ENCODE measurements around the gene RGMA. TPM values are rescaled to one million over a fixed set of nuclear protein-coding genes. Genes with fewer than 3 reads are reported as not detected.

Gene RGMA
- total RNA-seq, 2 donors from 2014 or later, result 22.1 to 55.7 TPM

DNA sequence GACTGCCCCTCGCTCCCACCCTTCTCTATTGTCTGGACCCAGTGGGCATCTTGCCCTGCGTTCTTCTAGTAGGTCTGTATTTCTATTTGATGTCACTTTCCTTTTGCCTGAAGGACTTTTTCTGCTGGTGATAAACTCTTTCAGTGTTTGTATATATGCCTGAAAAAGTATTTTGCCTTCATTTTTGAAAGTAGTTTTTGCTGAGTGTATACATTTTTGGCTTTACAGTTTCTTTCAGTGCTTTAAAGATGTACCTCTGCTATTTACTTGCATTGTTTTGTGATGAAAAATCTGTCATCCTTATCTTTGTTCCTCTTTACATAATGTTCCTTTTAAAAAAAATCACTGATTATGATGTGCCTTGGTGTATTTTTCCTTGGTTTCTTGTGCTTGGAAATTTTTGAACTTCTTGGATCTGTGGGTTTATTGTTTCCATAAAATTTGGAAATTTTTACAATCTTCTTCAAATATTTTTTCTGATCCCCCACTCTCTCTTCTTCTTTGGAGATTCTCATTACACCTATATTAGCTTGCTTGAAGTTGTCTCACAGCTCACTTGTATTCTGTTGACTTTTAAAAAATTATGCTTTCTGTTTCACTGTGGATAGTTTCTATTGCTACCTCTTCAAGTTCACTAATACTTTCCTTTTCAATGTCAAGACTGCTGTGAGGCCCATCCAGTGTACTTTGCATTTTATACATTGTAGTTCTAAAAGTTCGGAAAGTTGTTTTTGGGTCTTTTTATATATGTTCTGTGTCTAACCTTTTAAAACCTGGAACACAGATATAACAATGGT lies 67.8 kb downstream of the RGMA start:
- Histone ChIP-seq H3K27me3 (replicated peaks; ENCODE audit: insufficient read depth) (no peaks in the 10 kb centered on the region), H3K4me1 (ENCODE audit: control insufficient read depth in 1 of 2, low read depth in 2 of 2) (peaks cover 4 to 24% of the 10 kb centered on the region in 2 donors), H3K9me3 (no peaks in the 10 kb centered on the region), H3K4me3 (no peak overlapping the region), H3K27ac (no peak overlapping the region), H3K36me3 (peaks cover 55% of the 10 kb centered on the region)
- no peak for DNase-seq (ENCODE audit: low spot score)
- TF ChIP-seq, protein P1, sequence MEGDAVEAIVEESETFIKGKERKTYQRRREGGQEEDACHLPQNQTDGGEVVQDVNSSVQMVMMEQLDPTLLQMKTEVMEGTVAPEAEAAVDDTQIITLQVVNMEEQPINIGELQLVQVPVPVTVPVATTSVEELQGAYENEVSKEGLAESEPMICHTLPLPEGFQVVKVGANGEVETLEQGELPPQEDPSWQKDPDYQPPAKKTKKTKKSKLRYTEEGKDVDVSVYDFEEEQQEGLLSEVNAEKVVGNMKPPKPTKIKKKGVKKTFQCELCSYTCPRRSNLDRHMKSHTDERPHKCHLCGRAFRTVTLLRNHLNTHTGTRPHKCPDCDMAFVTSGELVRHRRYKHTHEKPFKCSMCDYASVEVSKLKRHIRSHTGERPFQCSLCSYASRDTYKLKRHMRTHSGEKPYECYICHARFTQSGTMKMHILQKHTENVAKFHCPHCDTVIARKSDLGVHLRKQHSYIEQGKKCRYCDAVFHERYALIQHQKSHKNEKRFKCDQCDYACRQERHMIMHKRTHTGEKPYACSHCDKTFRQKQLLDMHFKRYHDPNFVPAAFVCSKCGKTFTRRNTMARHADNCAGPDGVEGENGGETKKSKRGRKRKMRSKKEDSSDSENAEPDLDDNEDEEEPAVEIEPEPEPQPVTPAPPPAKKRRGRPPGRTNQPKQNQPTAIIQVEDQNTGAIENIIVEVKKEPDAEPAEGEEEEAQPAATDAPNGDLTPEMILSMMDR (IDR thresholded peaks at IDR 0.05), result no peak
- ATAC-seq (ENCODE audit: insufficient number of reproducible peaks, low FRiP score, low read depth), result no peak

DNA sequence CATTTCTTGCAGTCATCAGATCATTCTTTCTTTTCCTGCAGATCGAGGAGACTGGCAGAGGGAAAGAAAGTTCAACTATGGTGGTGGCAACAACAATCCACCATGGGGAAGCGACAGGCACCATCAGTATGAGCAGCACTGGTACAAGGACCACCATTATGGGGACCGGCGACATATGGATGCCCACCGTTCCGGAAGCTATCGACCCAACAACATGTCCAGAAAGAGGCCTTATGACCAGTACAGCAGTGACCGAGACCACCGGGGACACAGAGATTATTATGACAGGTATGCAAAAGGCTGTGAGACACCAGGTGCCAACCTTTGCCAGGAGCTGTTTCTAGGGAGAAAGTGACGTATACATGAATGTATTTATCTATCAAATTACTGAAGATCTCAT lies 69.0 kb downstream of the RGMA start:
- Histone ChIP-seq H3K36me3 (peaks cover 62% of the 10 kb centered on the region), H3K9me3 (no peaks in the 10 kb centered on the region), H3K27ac (no peak overlapping the region), H3K27me3 (replicated peaks; ENCODE audit: insufficient read depth) (no peaks in the 10 kb centered on the region), H3K4me1 (ENCODE audit: control insufficient read depth in 1 of 2, low read depth in 2 of 2) (peaks cover 0 to 15% of the 10 kb centered on the region in 2 donors), H3K4me3 (no peak overlapping the region)
- no peak for ATAC-seq (ENCODE audit: insufficient number of reproducible peaks, low FRiP score, low read depth)
- TF ChIP-seq, protein P1 (IDR thresholded peaks at IDR 0.05), result no peak
- no peak for DNase-seq (ENCODE audit: low spot score)

DNA sequence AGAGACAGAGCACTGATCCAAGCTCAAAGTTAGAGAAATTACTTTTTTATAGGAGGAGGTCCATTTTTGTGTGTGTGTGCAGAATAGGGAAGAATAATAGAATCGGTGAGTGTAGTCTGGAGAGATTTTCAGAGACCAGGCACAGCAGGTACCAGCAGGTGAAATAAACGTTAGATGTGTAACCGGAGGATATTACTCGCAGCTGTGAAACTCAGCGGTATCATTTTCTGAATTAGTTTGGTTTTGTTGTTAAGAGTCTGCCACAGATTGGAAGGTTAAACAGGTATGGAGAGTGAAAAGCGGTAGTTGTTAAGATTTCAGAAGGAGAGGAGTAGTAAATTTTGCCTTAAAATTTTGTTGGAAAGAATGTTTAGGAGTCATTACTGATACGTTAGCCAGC lies 69.9 kb downstream of the RGMA start:
- Histone ChIP-seq H3K4me1 (ENCODE audit: control insufficient read depth in 1 of 2, low read depth in 2 of 2) (peaks cover 0 to 15% of the 10 kb centered on the region in 2 donors), H3K27me3 (replicated peaks; ENCODE audit: insufficient read depth) (no peaks in the 10 kb centered on the region), H3K9me3 (no peaks in the 10 kb centered on the region), H3K36me3 (peaks cover 61% of the 10 kb centered on the region), H3K27ac (peak overlapping the region; percentile 67 to 75), H3K4me3 (no peak overlapping the region)
- no peak for ATAC-seq (ENCODE audit: insufficient number of reproducible peaks, low FRiP score, low read depth)
- TF ChIP-seq, protein P1 (IDR thresholded peaks at IDR 0.05), result no peak
- DNase-seq (ENCODE audit: low spot score), result no peak

DNA sequence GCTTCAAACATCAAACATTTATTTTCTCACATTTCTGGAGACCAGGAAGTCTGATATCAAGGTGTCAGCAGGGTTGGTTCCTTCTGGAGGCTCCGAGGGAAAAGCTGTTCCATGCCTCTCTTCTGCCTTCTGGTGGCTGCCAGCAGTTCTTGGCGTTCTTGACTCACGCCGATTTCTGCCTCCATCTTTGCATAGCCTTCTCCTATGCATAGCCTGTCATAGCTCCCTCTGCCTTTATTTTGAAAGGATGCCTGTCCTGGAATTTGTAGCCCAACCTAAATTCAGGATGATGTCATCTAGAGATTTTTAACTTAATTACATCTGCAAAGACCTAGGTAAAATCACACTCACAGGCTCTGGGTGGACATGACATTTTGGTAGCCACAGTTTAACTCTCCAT lies 70.4 kb downstream of the RGMA start:
- DNase-seq (ENCODE audit: low spot score) (no peak), ATAC-seq (ENCODE audit: insufficient number of reproducible peaks, low FRiP score, low read depth) (no peak)
- H3K36me3 ChIP-seq, result peaks cover 60% of the 10 kb centered on the region
- H3K4me1 ChIP-seq (ENCODE audit: control insufficient read depth in 1 of 2, low read depth in 2 of 2), result peaks cover 0 to 15% of the 10 kb centered on the region in 2 donors
- no peaks in the 10 kb centered on the region for H3K9me3 ChIP-seq
- H3K4me3 ChIP-seq, result no peak overlapping the region
- TF ChIP-seq, protein P1 (IDR thresholded peaks at IDR 0.05), result no peak
- H3K27ac ChIP-seq, result peak overlapping the region; percentile 67 to 75
- no peaks in the 10 kb centered on the region for H3K27me3 ChIP-seq (replicated peaks; ENCODE audit: insufficient read depth)

DNA sequence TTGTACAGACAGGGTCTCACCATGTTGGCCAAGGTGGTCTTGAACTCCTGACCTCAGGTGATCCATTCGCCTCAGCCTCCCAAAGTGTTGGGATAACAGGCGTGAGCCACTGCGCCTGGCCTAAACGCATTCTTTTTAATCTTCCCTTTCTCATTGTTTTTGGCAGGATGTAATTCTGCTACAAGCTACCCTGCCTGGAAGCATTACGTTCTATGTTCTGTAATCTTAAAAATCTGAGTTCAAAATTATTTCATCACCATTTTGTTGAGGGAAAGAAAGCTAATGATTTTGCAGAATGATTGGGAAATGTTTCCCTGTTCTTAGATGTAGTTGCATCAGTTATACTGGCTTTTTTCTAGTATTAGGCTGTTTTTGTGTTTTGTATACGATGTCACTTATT lies 71.5 kb downstream of the RGMA start:
- DNase-seq (ENCODE audit: low spot score) (no peak), ATAC-seq (ENCODE audit: insufficient number of reproducible peaks, low FRiP score, low read depth) (peak; percentile 77)
- Histone ChIP-seq H3K4me3 (no peak overlapping the region), H3K27me3 (replicated peaks; ENCODE audit: insufficient read depth) (no peaks in the 10 kb centered on the region), H3K36me3 (peaks cover 65% of the 10 kb centered on the region), H3K4me1 (ENCODE audit: control insufficient read depth in 1 of 2, low read depth in 2 of 2) (peaks cover 0 to 15% of the 10 kb centered on the region in 2 donors), H3K27ac (peak overlapping the region; percentile 67 to 75), H3K9me3 (no peaks in the 10 kb centered on the region)
- TF ChIP-seq, protein P1 (IDR thresholded peaks at IDR 0.05), result no peak

Measured in thoracic aorta (tissue), 2 donors.